ENCODE data around the gene SBF1.

Gene SBF1

DNA sequence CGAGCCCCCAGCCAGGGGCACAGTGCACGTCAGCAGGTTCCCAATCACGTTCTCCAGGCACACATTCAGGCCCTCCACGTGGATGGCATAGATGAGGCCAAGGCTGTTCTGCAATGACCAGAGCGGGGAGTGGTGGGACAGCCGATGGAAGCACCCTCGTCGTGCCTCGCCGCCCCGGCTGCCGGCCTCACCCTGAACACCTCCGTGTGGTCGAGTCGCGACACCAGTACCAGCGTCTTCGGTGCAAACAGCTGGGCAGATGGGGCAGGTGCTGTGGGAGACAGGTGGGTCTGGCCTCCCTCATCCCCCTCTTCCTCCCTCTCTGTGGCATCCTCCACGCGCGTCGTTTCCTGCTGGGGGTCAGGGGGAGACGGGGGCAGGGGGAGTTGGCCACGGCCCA lies 7.5 kb downstream of the SBF1 start:
- DNase-seq = no peak

DNA sequence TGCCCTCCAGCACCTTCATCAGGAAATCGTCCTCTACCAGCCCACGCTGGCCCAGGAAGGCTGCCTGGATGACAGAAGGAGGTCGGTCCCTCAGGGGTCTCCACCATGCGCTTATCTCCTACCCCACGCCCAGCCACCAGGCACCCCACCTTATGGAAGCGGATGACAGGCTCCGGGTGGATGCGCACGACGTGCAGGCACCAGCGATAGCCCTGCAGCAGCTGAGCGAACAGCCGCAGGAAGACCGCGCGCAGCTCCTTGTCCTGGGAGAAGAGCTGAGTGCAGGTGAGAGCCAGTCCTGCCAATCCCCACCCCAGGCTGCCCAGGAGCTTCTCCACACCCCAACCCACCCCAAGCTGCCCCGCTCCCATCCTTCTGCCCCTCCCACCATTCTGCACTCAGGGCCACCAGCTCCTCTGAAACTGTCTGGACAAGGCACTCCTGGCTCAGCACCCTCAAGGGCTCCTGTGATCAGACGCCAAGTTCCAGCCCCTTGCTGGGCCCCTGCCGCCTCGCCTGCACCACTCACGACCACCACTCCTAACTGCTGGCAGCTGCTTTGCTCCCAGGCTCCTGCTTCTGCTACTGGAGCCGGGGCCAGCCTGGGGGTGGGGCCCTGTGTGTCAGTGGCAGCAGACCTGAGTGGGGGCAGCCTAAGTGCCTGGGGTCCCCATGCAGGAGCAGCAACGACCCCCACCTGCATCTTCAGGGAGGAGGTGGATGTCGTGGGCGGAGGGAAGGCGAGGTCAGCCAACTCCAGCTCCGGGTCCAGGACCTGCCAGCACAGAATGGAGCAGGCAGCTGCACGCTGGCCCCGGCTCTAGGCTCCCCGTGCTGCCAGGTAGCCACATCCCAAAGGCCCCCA lies 9.5 kb downstream of the SBF1 start:
- no peak for DNase-seq

DNA sequence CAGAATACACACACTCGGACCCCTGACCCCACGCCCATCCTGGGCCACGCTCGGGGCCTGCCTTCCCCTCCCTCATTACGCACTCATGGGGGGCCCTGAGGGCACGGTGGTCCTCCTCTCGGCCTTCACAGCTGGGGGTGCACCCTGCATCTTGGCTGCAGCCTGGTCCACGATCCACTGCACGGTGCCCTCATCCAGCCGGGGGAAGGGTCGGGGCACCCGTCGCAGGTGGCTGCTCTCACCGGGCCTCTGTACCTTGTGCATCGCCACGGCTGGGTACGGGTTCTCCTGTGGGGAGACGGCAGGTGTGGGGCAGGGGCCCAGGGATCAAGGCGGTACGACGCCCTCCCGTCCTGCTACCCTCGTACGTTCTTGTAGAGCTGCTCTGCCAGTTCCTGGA lies 10.4 kb downstream of the SBF1 start:
- DNase-seq = no peak

DNA sequence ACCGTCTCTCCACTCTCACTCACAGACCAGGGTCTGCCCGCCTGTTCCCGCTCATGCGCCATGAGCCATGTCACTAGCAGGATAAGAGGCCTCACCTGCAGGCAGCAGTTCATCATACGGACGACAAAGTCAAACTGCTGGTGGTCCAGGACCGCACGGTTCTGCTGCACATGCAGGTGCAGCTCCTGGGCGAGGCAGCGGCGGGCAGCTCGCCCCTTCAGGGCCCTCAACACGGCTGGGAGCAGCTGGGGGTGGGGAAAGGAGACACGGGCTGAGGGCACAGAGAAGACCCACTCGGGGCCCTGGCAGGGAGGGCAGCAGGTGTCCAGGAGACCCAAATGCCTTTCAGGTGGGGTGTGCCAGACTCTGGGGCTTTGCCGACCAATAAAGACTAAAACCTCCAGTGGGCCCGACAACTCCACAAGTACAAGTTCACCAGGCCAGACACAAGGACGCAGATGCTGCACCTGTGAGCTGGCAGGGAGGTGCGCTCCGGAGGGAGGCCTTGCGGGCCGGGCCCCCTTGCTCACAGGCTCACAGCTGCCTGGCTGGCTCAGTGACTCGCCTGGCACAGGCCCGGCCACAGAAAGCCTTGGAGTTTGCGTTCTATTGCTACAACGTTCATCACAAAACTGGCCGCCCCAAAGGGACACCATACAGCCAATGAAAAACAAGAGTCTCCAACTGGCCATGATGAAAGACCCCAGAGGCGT lies 11.5 kb downstream of the SBF1 start:
- DNase-seq = no peak

DNA sequence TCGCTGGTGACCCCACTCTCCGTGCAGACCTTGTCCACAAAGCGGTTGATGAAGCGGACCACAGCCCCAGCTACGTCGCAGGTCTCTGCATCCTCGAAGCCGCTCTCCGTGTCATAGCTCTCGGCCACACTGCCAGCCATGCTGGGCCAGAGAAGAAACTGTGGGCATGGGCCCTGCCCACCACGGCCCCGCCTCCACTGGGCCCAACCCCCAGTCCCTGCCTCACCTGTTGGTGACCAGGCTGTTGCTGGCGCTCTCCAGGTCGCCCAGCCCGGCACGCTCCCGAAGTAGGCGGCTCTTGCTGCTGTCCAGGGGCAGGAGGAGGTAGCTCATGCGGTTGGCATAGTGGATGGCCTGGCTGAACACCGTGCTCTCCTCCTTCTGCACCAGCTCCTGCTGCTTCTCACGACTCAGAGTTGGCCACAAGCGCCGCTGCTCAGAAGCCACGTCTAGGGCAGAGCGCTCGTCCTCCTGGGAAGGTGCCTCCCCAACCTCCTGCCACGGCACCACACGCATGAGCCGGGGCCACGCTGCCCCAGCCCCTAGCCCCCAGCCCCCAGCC lies 12.8 kb downstream of the SBF1 start:
- no peak for DNase-seq

DNA sequence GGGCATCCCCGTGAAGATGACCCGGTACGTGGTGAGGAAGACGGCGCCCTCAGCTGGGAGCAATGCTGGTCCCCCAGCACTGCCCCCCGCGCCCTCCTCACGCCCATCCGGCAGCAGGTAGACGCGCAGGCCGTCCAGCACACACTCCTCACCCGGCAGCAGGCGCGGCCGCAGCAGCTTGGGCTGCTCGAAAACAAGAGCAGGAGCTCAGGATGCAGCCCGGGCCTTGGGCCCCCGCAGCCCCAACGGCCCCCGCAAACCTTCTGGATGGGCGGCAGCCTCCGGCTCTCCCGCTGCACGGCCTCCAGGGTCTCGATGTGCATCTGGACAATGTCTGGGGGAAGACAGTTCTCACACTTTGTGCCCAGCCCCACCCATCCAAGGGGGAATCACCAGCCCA lies 13.3 kb downstream of the SBF1 start:
- DNase-seq = no peak

DNA sequence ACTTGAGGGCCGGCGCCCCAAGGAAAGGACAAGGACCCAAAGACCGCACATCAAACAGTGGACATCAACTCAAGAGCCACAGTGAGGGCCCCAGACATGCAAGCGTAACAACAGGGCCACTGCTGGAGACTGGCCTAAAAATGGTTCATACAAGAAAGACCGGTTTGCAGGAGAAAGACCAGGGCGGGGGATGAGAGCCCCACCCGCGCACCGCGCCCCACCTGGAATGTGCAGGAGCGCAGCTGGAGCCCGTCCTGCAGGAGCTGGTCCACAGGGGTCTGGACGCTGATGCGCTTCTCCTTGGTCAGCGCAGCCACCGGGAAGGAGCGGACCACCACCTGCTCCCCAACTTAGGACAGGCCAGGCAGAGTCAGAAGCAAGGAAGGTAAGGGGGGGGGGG lies 13.9 kb downstream of the SBF1 start:
- no peak for DNase-seq

DNA sequence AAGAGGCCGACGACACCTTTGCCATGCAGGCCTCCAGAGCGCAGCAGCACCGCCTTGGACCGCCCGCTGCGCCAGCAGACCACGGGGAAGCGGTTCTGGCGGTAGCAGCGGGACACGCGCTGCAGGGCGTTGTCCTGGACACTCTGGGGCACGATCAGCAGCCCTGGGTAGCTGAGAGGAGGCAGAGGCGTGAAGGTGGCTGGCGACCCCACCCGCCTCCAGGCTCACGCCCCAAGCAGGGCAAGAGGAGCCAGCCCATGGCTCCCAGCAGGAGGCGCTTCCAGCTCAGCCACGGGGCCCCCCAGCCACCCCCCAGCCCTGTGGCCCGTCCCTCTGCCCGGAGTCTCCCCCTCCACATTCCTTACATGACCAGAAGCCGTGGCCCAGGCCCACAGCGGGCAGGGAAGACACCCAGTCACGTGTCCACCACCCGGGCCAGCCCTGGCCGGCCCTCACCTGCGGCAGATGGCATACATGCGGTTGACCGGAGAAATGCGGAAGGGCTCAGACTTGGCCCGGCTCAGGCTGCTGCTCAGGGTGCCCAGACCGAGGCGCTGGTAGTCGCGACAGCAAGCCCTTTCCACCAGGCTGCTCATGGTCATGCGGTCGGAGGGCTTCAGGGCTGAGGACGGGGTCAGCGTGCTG lies 15.2 kb downstream of the SBF1 start:
- DNase-seq = no peak

DNA sequence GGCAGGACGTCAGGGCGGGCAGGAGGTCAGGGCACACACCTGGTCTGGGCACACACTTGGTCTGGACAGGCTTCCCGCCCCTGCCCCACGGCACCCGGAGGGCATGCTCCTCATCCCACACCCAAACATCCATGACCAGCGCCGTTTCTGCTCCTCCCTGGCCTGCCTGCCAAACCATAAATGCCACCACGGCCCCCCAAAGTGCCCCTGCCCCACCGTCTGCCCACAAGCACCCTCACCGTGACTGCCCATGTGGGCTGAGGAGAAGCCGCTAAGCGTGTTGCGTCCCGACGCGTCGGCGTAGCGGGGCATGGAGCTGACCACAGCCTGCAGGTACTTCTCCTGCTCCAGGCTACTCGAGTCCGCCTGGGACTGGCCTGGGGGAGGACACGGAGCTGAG lies 15.8 kb downstream of the SBF1 start:
- no peak for DNase-seq

DNA sequence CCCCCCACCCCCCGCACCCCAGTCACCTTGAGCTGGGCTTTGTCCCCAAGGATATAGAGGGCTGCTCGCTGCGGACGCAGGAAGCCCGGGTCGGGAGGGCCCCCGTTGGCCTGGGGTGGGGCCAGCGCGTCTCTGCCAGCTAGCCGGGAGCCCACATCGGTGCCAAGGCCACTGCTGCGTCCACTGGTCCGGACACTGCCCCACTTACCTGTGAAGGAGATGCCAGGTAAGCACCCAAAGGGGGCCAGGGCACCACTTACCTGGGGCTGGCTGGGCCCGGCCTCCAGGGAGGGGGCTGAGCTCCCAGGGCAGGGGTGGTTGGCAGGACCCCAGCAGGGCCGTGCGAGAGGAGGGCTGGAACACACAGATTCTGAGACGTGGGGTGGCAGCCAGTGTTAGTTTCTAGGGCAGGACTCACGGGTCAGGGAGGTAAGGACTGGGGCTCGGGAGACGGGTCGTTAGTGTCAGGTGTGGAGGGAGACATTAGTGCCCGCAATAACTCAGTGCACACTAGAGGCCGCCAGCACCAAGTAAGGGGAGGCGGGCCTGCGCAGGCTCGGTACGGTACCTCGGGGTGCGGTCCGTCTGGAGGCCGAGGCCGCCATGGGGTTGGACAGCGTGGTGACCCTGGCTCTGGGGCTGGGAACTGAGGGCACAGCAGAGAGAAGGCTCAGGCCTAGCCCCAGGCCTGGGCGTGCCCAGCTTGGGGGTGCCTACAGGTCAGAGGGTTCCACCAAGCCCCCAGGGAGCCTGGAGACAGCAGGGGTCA lies 18.2 kb downstream of the SBF1 start:
- peak; percentile 35 for DNase-seq

DNA sequence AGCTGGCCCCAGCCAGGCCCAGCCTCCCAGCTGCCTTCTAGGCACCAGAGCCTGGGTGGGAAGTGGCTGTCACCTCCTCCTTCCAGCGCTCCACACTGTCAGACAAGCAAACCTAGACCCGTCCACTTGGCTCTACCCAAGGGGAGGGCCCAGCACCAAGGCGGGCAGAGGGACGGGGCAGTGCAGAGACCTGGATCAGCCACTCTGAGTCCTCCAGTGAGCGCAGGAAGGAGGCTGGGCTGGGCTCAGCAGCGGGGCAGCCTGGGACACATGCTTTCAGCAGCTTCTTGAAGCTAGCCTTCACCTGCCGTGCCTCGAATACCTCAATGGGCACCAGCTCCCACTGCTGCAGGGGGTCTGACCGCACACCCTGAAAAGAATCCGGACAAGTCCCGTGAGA lies 18.8 kb downstream of the SBF1 start:
- DNase-seq = no peak

DNA sequence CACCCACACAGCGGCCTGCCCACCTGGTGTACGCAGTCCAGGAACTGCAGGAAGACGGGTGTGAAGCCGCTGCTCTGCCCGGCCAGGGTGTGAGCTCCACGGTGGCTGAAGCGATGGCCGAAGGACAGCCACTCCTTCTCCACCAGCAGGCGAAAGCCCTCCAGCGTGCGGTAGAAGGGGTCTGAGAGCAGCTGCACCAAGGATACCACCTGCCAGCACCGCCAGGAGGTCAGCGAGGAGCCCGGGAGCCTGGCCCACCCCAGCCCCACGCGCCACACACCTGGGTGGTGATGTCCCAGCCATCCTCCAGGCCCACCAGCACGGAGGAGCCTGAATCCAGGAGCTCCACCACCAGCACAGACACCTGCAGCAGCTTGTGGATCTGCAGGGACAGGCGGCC lies 19.6 kb downstream of the SBF1 start:
- no peak for DNase-seq

DNA sequence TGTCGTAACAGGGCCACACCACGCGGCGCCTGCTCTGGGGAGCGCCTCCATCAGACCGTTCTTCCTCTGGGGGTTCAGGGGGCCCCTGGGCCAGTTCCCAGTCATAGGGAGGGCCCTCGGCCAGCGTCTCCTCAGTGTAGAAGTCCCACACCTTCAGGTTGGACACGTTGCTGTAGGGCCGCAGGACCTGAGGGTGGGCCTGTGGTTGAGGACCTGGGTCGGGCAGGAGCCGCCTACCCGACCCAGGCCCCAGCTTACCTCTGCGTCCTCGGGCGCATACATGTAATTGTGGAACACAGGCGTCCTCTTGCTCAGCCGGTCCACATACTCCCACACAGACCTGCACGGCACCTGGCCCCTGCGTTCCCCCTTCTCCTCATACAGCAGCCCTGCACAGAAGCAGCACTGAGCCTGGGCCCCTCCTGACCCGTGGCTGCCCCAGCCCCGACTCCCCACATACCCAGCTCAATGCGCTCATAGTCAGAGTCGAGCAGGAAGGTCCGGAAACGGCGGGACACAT lies 20.2 kb downstream of the SBF1 start:
- no peak for DNase-seq

DNA sequence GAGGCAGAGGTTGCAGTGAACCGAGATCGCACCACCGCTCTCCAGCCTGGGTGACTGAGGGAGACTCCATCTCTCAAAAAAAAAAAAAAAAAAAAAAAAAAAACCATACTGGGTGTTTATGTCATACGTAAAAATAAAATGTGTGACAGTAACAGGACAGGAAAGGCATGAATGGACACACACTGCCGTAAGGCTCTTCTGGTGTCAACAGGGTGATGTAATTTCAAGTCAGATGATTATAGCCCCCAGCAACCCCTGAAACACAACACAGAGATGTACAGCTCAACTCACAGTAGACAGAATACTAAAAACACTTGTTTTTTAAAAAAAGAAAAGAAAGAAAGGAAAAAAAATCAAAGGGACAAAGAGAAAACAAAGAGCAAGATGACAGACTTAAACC lies 22.2 kb downstream of the SBF1 start:
- DNase-seq = no peak

DNA sequence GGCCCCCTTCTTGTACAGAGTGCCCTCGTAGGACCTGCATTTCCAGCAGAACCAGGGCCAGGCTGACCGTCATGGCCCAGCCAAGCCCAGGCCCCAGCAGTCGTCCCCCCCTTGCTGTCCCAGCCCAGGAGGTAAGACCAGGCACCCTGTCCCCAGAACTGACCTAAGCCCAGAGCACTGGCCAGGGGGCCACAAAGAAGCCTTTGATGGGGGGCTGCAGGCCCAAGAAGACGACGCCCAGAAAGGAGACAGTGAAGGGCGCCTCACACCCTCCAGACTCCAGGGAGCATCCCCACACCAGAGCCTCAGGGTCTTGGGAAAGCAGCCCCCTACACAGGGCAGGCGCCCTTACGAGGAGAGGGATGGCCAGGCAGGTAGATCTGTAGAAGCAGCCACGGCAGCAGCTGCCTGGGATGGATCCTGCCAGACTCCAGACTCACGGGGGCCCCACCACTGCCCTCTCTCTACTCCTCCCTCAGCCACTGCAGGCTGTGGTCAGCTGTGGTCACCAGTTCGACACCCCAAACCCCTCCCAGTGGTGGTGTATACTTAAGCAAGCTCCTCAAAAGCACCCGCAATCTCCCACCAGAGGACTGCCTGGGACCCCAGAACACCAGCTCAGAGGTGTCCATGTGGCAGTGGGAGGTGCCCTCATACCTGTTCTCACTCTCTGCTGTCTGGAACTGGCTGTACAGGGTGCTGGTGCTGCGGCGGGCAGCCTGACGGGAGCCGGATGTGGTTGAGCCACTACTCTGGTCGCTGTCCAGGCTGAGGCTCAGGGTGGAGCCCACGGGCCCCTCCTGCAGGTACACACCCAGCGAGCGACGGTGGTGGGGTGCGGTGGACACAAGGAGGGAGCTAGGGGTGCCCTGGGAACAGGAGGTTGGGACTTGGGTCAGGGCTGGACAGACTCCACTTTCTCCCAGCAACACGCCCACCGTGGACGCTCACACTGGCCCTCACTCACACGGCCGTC lies 27.0 kb downstream of the SBF1 start:
- DNase-seq = no peak

DNA sequence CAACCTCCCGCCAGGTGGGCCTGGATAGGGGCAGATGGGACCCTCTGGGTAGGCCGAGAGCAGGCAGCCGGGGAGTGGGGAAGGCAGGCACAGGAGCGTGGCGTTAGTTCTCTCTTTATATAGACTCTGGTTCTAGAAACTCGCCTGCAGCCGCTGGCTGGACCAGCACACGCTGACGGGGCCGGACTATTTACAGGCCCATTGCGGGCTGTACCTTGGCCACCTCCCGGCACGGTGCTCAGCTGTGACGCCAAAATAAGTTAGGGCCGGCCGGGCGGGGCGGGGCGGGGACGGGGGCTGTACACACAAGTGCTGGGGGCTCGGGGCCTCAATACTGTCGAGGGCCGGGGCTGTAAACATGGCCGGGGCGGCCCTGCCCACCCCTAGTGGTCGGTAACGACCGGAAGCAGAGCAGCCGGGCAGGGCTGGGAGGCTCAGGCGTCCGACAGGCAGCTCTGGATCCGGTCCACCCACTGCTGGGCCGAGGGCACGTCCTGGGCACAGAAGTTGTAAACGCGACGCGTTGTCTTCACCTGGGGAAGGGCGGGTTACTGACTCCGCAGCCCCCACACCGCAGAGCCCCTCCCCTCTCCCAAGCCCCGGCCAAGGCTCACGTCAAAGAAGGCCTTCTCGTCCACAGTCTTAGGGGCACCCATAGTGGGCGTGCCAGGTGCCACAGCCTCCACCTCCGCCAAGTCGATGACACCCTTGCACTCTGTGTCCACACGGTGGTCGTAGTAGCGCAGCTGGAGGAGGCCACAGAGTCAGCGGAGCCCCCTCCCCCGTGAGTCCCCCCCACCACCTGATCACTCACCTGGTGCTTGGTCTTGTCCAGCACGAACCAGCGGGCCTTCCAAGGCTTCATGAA lies 27.9 kb downstream of the SBF1 start:
- no peak for DNase-seq

DNA sequence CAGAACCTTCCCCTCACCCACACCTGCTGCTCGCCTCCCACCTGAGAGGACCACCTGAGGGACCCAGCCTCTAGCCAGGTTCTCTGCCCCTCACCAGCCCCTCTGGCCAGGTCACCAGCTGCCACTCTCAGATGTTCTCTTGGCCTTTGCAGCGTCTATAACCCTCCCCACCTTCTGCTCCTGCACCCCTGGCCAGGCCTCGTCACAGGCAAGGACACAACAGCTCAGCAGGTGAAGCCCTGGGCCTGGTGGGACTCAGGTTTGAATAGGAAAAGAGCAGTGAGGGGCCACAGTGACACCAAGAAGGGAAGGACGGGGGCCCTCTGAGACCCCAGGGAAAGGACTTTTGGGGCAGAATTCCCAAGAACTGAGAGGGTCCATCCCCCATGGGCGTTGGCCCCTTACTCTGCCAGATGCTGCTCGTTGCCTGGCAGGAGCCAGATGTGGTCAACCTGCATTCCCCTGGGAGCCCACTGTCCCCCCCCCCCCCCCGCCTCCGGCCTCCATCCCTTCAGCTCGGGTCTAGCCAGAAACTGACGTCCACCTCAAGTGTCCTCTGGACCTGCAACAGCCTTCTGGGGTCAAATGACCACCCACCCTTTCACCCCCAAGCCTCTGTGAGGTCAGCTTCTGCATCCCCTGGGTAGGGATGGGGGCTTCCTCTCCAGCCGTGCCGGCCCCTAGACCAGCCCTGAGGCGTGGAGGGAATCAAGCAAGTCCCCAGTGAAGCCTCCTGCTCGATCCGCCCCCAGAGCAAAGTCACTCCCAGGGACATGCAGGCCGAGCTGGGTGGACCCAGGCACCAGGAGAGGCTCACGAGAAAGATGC lies 28.7 kb downstream of the SBF1 start:
- DNase-seq = no peak

DNA sequence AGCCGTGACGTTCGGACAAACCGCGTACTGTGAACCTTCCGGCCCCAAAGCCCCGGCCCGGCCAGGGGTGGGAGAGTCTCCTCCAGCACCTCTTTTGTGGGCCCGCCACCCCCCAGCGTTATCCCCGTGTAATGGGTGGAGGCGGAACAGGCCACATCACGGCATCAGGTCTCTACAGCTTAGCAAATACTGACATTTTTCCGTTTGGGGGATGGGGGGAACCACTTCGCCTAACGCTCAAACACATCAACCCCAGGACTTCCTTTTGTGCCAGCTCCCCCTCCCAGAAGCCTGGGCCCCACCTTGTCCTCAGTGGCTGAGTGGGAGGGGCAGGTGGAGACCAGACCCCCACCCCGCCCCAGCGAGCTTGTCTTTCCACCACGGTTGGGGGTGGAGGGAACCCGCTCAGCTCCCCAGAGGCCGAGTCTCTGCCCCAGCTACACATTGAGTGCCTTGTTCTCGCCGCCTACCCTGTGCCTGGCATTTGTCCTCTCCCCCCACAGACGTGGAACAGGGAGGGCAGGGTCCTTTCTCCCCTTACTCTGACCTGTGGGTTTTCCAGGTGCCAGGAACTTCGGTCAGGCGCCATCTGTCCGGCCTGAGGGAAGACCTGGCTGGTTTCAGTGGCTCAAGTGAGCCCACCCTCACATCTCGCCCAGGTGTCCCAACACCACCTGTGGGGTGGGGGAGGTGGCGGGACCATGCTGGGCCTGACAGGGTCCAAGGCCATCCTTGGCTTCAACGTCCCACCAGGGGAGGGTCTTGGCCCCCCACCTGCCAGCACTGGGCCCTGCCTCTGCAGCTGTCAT lies 29.6 kb downstream of the SBF1 start:
- no peak for DNase-seq

DNA sequence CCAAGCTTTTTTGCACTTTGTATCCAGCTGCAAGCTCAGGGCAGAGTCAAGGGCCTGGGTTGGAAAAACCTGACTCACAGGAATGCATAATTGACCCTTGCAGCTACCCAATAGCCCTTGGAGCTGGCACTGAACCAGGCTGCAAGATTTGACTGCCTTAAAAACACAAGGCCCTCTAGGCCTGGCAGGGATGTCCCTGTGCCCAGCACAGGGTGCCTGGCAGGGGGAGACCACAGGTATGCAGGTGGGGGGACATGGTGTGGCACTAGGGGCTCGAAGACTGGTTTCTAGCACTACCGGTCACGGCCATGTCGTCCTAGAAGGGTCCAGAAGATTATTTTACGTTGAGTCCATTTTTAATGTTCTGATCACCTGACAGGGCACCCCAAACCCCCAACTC lies 30.2 kb downstream of the SBF1 start:
- no peak for DNase-seq

Measured in activated CD4-positive, alpha-beta T cell treated with anti-CD3 and anti-CD28 coated beads for 48 hours (primary cell).